ENCODE results near the gene STARD7. TPM values are rescaled to one million over a fixed set of nuclear protein-coding genes. Genes with fewer than 3 reads are reported as not detected.

The STARD7 gene
- total and polyA plus RNA-seq, 7 donors: 39.6 to 88.5 (median 69.5) TPM

DNA sequence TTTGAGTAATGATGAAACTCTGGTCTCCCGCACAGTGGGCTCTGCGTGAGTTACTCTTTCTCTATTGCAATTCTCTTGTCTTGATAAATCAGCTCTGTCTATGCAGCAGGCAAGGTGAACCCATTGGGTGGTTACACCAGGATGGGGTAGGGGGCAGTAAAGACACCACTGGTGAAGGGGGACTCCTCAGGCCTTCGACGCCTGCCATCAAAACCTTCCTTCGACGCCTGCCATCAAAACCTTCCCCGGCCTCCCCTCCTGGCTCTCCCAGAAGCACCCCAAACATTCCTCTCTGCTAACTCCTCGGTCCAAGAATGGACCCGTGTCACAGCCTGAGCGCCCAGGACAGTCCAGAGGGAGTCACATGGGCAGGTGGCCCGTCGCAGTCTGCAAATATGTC is 4.8 kb upstream of the STARD7 start:
- H3K27ac ChIP-seq: no peak overlapping the region
- no peaks in the 10 kb centered on the region for H3K36me3 ChIP-seq
- peaks cover 0 to 13% (median 12%) of the 10 kb centered on the region in 4 donors for H3K4me1 ChIP-seq
- H3K9me3 ChIP-seq: no peaks in the 10 kb centered on the region
- DNase-seq: no peak
- no peak for TF ChIP-seq POLR2AphosphoS5 (IDR thresholded peaks at IDR 0.05)
- no peak for TF ChIP-seq EP300 (IDR thresholded peaks at IDR 0.05)
- TF ChIP-seq, protein P1, sequence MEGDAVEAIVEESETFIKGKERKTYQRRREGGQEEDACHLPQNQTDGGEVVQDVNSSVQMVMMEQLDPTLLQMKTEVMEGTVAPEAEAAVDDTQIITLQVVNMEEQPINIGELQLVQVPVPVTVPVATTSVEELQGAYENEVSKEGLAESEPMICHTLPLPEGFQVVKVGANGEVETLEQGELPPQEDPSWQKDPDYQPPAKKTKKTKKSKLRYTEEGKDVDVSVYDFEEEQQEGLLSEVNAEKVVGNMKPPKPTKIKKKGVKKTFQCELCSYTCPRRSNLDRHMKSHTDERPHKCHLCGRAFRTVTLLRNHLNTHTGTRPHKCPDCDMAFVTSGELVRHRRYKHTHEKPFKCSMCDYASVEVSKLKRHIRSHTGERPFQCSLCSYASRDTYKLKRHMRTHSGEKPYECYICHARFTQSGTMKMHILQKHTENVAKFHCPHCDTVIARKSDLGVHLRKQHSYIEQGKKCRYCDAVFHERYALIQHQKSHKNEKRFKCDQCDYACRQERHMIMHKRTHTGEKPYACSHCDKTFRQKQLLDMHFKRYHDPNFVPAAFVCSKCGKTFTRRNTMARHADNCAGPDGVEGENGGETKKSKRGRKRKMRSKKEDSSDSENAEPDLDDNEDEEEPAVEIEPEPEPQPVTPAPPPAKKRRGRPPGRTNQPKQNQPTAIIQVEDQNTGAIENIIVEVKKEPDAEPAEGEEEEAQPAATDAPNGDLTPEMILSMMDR (IDR thresholded peaks at IDR 0.05): no peak
- TF ChIP-seq POLR2A (IDR thresholded peaks at IDR 0.05): no peak
- WGBS, 2 donors: 96 to 98% methylated on average over 12 of the region's 12 CpGs
- no peak overlapping the region for H3K4me3 ChIP-seq
- H3K27me3 ChIP-seq: no peaks in the 10 kb centered on the region
- intact Hi-C loops (cut with DNase I): no loop called here

- H3K27ac ChIP-seq: no peak overlapping the region
- no peak overlapping the region for H3K4me3 ChIP-seq
- peaks cover 0 to 16% (median 15%) of the 10 kb centered on the region in 4 donors for H3K4me1 ChIP-seq
- H3K9me3 ChIP-seq: no peaks in the 10 kb centered on the region
- H3K36me3 ChIP-seq: no peaks in the 10 kb centered on the region
- DNase-seq: no peak
- TF ChIP-seq EP300 (IDR thresholded peaks at IDR 0.05): no peak
- TF ChIP-seq, protein P1 (IDR thresholded peaks at IDR 0.05): no peak
- H3K27me3 ChIP-seq: no peaks in the 10 kb centered on the region
- WGBS, 2 donors: 95% methylated on average over 4 of the region's 4 CpGs
- intact Hi-C loops (cut with DNase I): no loop called here
Observed at GRCh38 chr2:96212339-96212738, 3.7 kb upstream of the STARD7 start.

GRCh38 chr2:96209729-96210085 is 1.1 kb upstream of the STARD7 start:
- peak overlapping the region in 3 of 4 donors; percentile 89 to 98 (median 93) for H3K27ac ChIP-seq
- no peak for TF ChIP-seq POLR2A (IDR thresholded peaks at IDR 0.05)
- TF ChIP-seq POLR2AphosphoS5 (IDR thresholded peaks at IDR 0.05): no peak
- TF ChIP-seq, protein P1 (IDR thresholded peaks at IDR 0.05): no peak
- TF ChIP-seq EP300 (IDR thresholded peaks at IDR 0.05): no peak
- WGBS, 2 donors: 89 to 95% methylated on average over 9 of the region's 9 CpGs
- no peaks in the 10 kb centered on the region for H3K36me3 ChIP-seq
- no peaks in the 10 kb centered on the region for H3K9me3 ChIP-seq
- intact Hi-C loops (cut with DNase I): loop anchor here (2.0 to 5.0 kb wide), 2 partner anchors 57 to 328 kb away; partner anchors contain the start of genes ARID5A and CIAO1
- peaks cover 0 to 40% (median 38%) of the 10 kb centered on the region in 4 donors for H3K4me1 ChIP-seq
- no peaks in the 10 kb centered on the region for H3K27me3 ChIP-seq
- peak overlapping the region in 2 of 4 donors; percentile 60 to 79 for H3K4me3 ChIP-seq
- no peak for DNase-seq

- TF ChIP-seq, protein P1 (IDR thresholded peaks at IDR 0.05): no peak
- TF ChIP-seq EP300 (IDR thresholded peaks at IDR 0.05) (no peak), POLR2AphosphoS5 (IDR thresholded peaks at IDR 0.05) (no peak), POLR2A (IDR thresholded peaks at IDR 0.05) (no peak)
- intact Hi-C loops (cut with DNase I): loop anchor here (2.0 to 5.0 kb wide), 2 partner anchors 58 to 328 kb away; partner anchors contain the start of genes ARID5A and CIAO1
- H3K27me3 ChIP-seq: no peaks in the 10 kb centered on the region
- WGBS, 2 donors: 7 to 9% methylated on average over 21 of the region's 21 CpGs
- peaks cover 0 to 45% (median 43%) of the 10 kb centered on the region in 4 donors for H3K4me1 ChIP-seq
- peak overlapping the region; percentile 89 to 98 (median 94) for H3K27ac ChIP-seq
- no peak for DNase-seq
- no peaks in the 10 kb centered on the region for H3K9me3 ChIP-seq
- H3K36me3 ChIP-seq: no peaks in the 10 kb centered on the region
- peak overlapping the region; percentile 60 to 99 (median 86) for H3K4me3 ChIP-seq
Observed at GRCh38 chr2:96209011-96209728, 543 bp upstream of the STARD7 start.

Data from sigmoid colon (tissue), 7 donors.